Heart right ventricle (tissue), 16 donors: ENCODE data around the gene ROBO3. TPM values are rescaled to one million over a fixed set of nuclear protein-coding genes. Genes with fewer than 3 reads are reported as not detected.
A peak's percentile ranks its signal among the peaks of the same experiment; 100 is the strongest.

ENCODE experiments used
- ATAC-seq, 8 donors: fragments of 200-7000 bp; cut with Tn5 transposase; one replicate each; pipeline ENCODE4 v1.9.1; 2020; ENCODE audit warnings: mild to moderate bottlenecking in 8 of 8, moderate library complexity in 8 of 8, moderate number of reproducible peaks in 1 of 8
- DNase-seq, 2 donors: peaks; one replicate each; pipeline ENCODE4 v3.0.0-alpha.2; 2020
- H3K27ac ChIP-seq, 10 donors: fragments of 200-600 bp; sonication (generic) in 2 of 10; one replicate each; pipeline versions ENCODE4 v1.5.0 to v1.8.0; 2020 to 2022; ENCODE audit warnings: mild to moderate bottlenecking in 3 of 10
- H3K27me3 ChIP-seq, 7 donors: fragments of 200-600 bp; one replicate each; pipeline ENCODE4 v1.8.0; 2021 to 2022; ENCODE audit warnings: mild to moderate bottlenecking in 2 of 7
- H3K36me3 ChIP-seq, 9 donors: fragments of 200-600 bp; sonication (generic) in 1 of 9; one replicate each; pipeline versions ENCODE4 v1.5.0 to v1.8.0; 2020 to 2022; ENCODE audit warnings: mild to moderate bottlenecking in 2 of 9
- H3K4me1 ChIP-seq, 9 donors: fragments of 200-600 bp; sonication (generic) in 1 of 9; one replicate each; pipeline versions ENCODE4 v1.5.0 to v1.8.0; 2020 to 2022; ENCODE audit warnings: mild to moderate bottlenecking in 4 of 9
- H3K4me3 ChIP-seq, 10 donors: fragments of 200-600 bp; sonication (generic) in 2 of 10; one replicate each; pipeline versions ENCODE4 v1.5.0 to v1.8.0; 2020 to 2022; ENCODE audit warnings: mild to moderate bottlenecking in 7 of 10, moderate library complexity in 2 of 10
- H3K9me3 ChIP-seq, 11 donors: fragments of 200-600 bp in 10 of 11; sonication (generic) in 2 of 11; one replicate each; pipeline versions ENCODE4 v1.5.0 to v1.8.0; 2013 to 2022; ENCODE audit warnings: mild to moderate bottlenecking in 2 of 11, control low read depth in 1 of 11, moderate library complexity in 1 of 11
- CTCF ChIP-seq, 9 donors: fragments of 200-600 bp; sonication (generic) in 2 of 9; IDR thresholded peaks; one replicate each; pipeline versions ENCODE4 v1.5.0 to v1.8.0; 2021 to 2022; ENCODE audit warnings: antibody characterized with exemption in 9 of 9, mild to moderate bottlenecking in 5 of 9, moderate library complexity in 1 of 9
- WGBS, 2 donors: extraction: QIAGEN DNeasy Blood & Tissue Kit; methylation state at CpG; one replicate each; pipeline ENCODE4 v1.1.7; 2013; ENCODE audit warnings: inconsistent platforms in 1 of 2; 5-methylcytosine and 5-hydroxymethylcytosine counted together
- intact Hi-C, 10 donors: fragments of 100-400 bp; cut with DNase I; formaldehyde crosslinking; loops; one replicate each; pipeline versions ENCODE4 v1.11.1 to v1.14.2; 2022
- polyA plus RNA-seq, 2 donors: library from polyadenylated mRNA; stranded (reverse); fragments of 200-250 nt; gene quantifications; one replicate each; pipeline ENCODE4 v1.2.3, GENCODE V29; 2013
- total RNA-seq, 10 donors: library from RNA; stranded (reverse); fragmentation: NEBNext Ultra II Directional in 3 of 10; extraction: Animal tissue kit (Norgen Biotek cat#: 25700) in 3 of 10; gene quantifications; one replicate each; pipeline versions ENCODE4 v1.2.1 to v1.2.4, GENCODE V29; 2021 to 2023
- donor health status: Arrhythmogenic right ventricular cardiomyopathy.
- donor health status: ischemic (EF 13 %, LVEDD 7.1; RV severe dilation, severe dysfunction).
- donor health status: healthy with polysubstance abuse.
- donor health status: DM: no; HTN: yes; CAD: no.
- donor health status: DM: no; HTN: no; CAD: no.
- donor health status: ischemic (EF 25% LVEDD 6.9; RV normal size, moderate dysfunction).
- donor health status: ischemic (EF 25% LVEDD 5.7; RV mildly dilated, moderate dysfunction).
- donor health status: healthy.
- donor health status: DM: yes; HTN: yes; CAD: no.
- donor health status: Ischemic cardiomyopathy.
- donor health status: ischemic (EF 35%, LVEDD 5.7; RV mildly dilated, moderate dysfunction).
- donor health status: nonischemic (EF 11% LVEDD 7.7; RV severe dilation, severe dysfunction).
- donor health status: DM: yes; HTN: yes; CAD: no.
- donor health status: PGD.
- donor health status: ischemic (EF 29% LVEDD 5.4; RV normal size, mild dysfunction).
- donor health status: nonischemic (EF 23%, LVEDD 6.1; RV moderate dilation, normal function).

Gene ROBO3
- total and polyA plus RNA-seq, 12 donors, result 1.5 to 19.8 (median 4.1) TPM

GRCh38 chr11:124900464-124900863 lies 35.2 kb downstream of the ROBO3 start:
- ATAC-seq, result peak in 6 of 8 donors; percentile 18 to 58 (median 42)
- DNase-seq, result peak in 1 of 2 donors; percentile 54
- H3K27ac ChIP-seq, result peak overlapping the region in 9 of 10 donors; percentile 82 to 95 (median 88)

DNA sequence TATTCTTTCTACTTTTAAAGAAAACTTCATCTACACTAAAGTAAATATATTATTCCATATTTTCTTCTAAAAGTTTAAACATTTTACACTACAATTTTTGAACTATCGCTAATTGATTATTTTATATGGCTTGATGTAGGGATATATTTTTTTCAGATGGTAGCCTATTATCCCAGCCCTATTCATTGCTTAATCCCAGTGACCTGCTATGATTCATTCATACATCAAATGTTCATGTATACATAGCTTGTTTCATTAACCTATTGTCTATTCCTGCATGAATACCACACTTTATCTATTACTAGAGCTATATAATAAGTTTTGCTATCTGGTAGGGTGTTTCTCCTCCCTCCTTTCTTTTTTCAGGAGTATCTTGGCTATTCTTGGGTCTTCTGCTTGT lies 37.4 kb downstream of the ROBO3 start:
- H3K4me3 ChIP-seq, result no peak overlapping the region
- 96 to 100% methylated on average over 1 of the region's 1 CpG for WGBS, 2 donors
- no peak for DNase-seq
- H3K27me3 ChIP-seq, result peaks cover 0 to 19% (median 0%) of the 10 kb centered on the region in 7 donors
- TF ChIP-seq CTCF (IDR thresholded peaks at IDR 0.05), result no peak
- H3K27ac ChIP-seq, result peak overlapping the region in 3 of 10 donors; percentile 76 to 95 (median 91)
- no peaks in the 10 kb centered on the region for H3K9me3 ChIP-seq
- intact Hi-C loops, result no loop called here
- no peak for ATAC-seq
- no peaks in the 10 kb centered on the region for H3K36me3 ChIP-seq
- peaks cover 11 to 53% (median 38%) of the 10 kb centered on the region in 9 donors for H3K4me1 ChIP-seq

More at GRCh38 chr11:124900464-124900863, 35.2 kb downstream of the ROBO3 start:
- Histone ChIP-seq H3K9me3 (no peaks in the 10 kb centered on the region), H3K4me3 (peak overlapping the region in 1 of 10 donors; percentile 6), H3K36me3 (peaks cover 0 to 3% (median 0%) of the 10 kb centered on the region in 9 donors), H3K27me3 (peaks cover 0 to 19% (median 0%) of the 10 kb centered on the region in 7 donors), H3K4me1 (peaks cover 11 to 55% (median 46%) of the 10 kb centered on the region in 9 donors)
- TF ChIP-seq CTCF (IDR thresholded peaks at IDR 0.05), result no peak
- 58 to 74% methylated on average over 5 of the region's 5 CpGs for WGBS, 2 donors
- intact Hi-C loops, result no loop called here

GRCh38 chr11:124915541-124916369 lies 50.5 kb downstream of the ROBO3 start:
- H3K27me3 ChIP-seq, result peaks cover 0 to 3% (median 0%) of the 10 kb centered on the region in 7 donors
- WGBS, 2 donors, result 76 to 86% methylated on average over 3 of the region's 3 CpGs
- H3K36me3 ChIP-seq, result no peaks in the 10 kb centered on the region
- ATAC-seq (peak in 1 of 8 donors; percentile 58), DNase-seq (no peak)
- H3K27ac ChIP-seq, result no peak overlapping the region
- intact Hi-C loops, result loop anchor here in 1 of 10 donors (5.0 kb wide), 1 partner anchor 38 kb away; no protein-coding TSS in a partner anchor
- H3K4me1 ChIP-seq, result peaks cover 0 to 9% (median 7%) of the 10 kb centered on the region in 9 donors
- no peak for TF ChIP-seq CTCF (IDR thresholded peaks at IDR 0.05)
- peaks cover 0 to 15% (median 0%) of the 10 kb centered on the region in 11 donors for H3K9me3 ChIP-seq
- H3K4me3 ChIP-seq, result no peak overlapping the region

DNA sequence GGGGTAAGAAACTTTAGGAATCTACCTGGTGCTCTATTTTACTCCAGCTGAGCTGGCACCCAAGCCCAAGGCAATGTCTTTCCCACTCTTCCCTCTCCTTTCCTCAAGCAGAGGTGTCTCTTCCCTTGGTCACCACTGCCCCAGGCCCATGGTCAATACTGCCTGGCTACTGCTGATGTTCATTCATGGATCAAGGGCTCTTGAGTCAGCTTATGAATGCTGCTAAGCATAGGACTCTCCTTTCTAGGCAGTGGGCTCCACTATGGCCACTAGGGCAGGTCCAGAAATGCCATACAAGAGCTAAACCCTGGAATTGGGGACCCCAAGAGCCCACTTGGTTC lies 51.1 kb downstream of the ROBO3 start:
- ATAC-seq (no peak), DNase-seq (no peak)
- peaks cover 0 to 12% (median 10%) of the 10 kb centered on the region in 9 donors for H3K4me1 ChIP-seq
- no peak overlapping the region for H3K27ac ChIP-seq
- no peak for TF ChIP-seq CTCF (IDR thresholded peaks at IDR 0.05)
- intact Hi-C loops, result loop anchor here in 1 of 10 donors (5.0 kb wide), 1 partner anchor 39 kb away; no protein-coding TSS in a partner anchor
- H3K27me3 ChIP-seq, result peaks cover 0 to 6% (median 0%) of the 10 kb centered on the region in 7 donors
- no peak overlapping the region for H3K4me3 ChIP-seq
- H3K36me3 ChIP-seq, result no peaks in the 10 kb centered on the region
- peaks cover 0 to 12% (median 0%) of the 10 kb centered on the region in 11 donors for H3K9me3 ChIP-seq
